IMR-90 (cell line): ENCODE data around the gene CABP7. TPM values are rescaled to one million over a fixed set of nuclear protein-coding genes. Genes with fewer than 3 reads are reported as not detected.

Experiments used
- ATAC-seq: fragments of 200-7000 bp; cut with Tn5 transposase; 2 replicates; pipeline ENCODE4 v1.9.1; 2020; ENCODE audit warnings: low read depth, mild to moderate bottlenecking, moderate library complexity
- BruUV-seq: library from RNA; stranded (reverse); fragments of 400-500 nt; replicated peaks from 2 replicates; lab custom pipeline; 2021; lab: Mats Ljungman, UMichigan
- CTCF ChIA-PET: fragments of 300-600 bp; formaldehyde crosslinking; extraction: SDS; loops from one replicate; lab custom pipeline; 2021; ENCODE audit warnings: antibody characterized with exemption; lab: Yijun Ruan, JAX
- POLR2A ChIA-PET: fragments of 300-600 bp; sonication (Branson Sonifier 250); formaldehyde crosslinking; loops from one replicate; lab custom pipeline; 2022; ENCODE audit warnings: antibody characterized with exemption; ENCODE audit not compliant: unreplicated experiment; lab: Charles Lee
- DNase-seq: peaks from one replicate; pipeline ENCODE4 v3.0.0; 2013
- H2AFZ ChIP-seq: replicated peaks from 2 replicates; pipeline ENCODE3; 2013; ENCODE audit warnings: low read length, mild to moderate bottlenecking; ENCODE audit not compliant: poor library complexity
- H2AK5ac ChIP-seq: 2 replicates; pipeline ENCODE4 v1.6.1; 2013; ENCODE audit warnings: low read depth, low read length, inconsistent platforms
- H2AK9ac ChIP-seq: replicated peaks from 2 replicates; pipeline ENCODE3; 2013; ENCODE audit warnings: mild to moderate bottlenecking, low read depth, low read length, moderate library complexity; ENCODE audit not compliant: poor library complexity
- H2BK120ac ChIP-seq: 2 replicates; pipeline ENCODE4 v1.6.1; 2013; ENCODE audit warnings: low read depth, low read length, inconsistent platforms
- H2BK15ac ChIP-seq: 3 replicates; pipeline ENCODE4 v1.6.1; 2013; ENCODE audit warnings: low read depth, low read length, inconsistent platforms
- H2BK20ac ChIP-seq: 2 replicates; pipeline ENCODE4 v1.6.1; 2013; ENCODE audit warnings: low read depth, mild to moderate bottlenecking, inconsistent platforms, low read length, moderate library complexity
- H2BK5ac ChIP-seq: 2 replicates; pipeline ENCODE4 v1.6.1; 2013; ENCODE audit warnings: mild to moderate bottlenecking, low read depth, low read length, inconsistent platforms; ENCODE audit not compliant: poor library complexity, severe bottlenecking
- H3K14ac ChIP-seq: replicated peaks from 2 replicates; pipeline ENCODE4 v1.6.1; 2013; ENCODE audit warnings: low read depth, low read length, inconsistent platforms
- H3K18ac ChIP-seq: 2 replicates; pipeline ENCODE4 v1.6.1; 2013; ENCODE audit warnings: low read depth, low read length, control low read depth
- H3K23ac ChIP-seq: 2 replicates; pipeline ENCODE4 v1.6.1; 2013; ENCODE audit warnings: low read depth, low read length, inconsistent platforms
- H3K27ac ChIP-seq: 2 replicates; pipeline ENCODE4 v1.5.1; 2013; ENCODE audit warnings: mild to moderate bottlenecking, control low read depth, low read length; ENCODE audit not compliant: insufficient read depth
- H3K27me3 ChIP-seq: 2 replicates; pipeline ENCODE4 v1.6.1; 2013; ENCODE audit warnings: low read length; ENCODE audit not compliant: control insufficient read depth, insufficient read depth
- H3K36me3 ChIP-seq: 2 replicates; pipeline ENCODE4 v1.6.1; 2013; ENCODE audit warnings: low read length, mixed read lengths; ENCODE audit not compliant: control insufficient read depth, insufficient read depth
- H3K4ac ChIP-seq: 2 replicates; pipeline ENCODE4 v1.6.1; 2013; ENCODE audit warnings: low read depth, low read length, inconsistent platforms
- H3K4me1 ChIP-seq: 2 replicates; pipeline ENCODE4 v1.6.1; 2013; ENCODE audit warnings: low read length, mixed read lengths; ENCODE audit not compliant: control insufficient read depth, insufficient read depth
- H3K4me2 ChIP-seq: 2 replicates; pipeline ENCODE4 v1.6.1; 2013; ENCODE audit warnings: low read depth, mild to moderate bottlenecking, control low read depth, low read length, moderate library complexity
- H3K4me3 ChIP-seq: 2 replicates; pipeline ENCODE4 v1.5.1; 2013; ENCODE audit warnings: low read depth, mild to moderate bottlenecking, control low read depth, low read length, moderate library complexity; ENCODE audit not compliant: insufficient read depth
- H3K56ac ChIP-seq: 2 replicates; pipeline ENCODE4 v1.6.1; 2013; ENCODE audit warnings: low read length, inconsistent platforms; ENCODE audit not compliant: insufficient read depth; ENCODE audit errors: extremely low read depth
- H3K79me1 ChIP-seq, 2 experiments: 2 replicates each; pipeline ENCODE4 v1.6.1; 2013; ENCODE audit warnings: low read length in 2 of 2, inconsistent platforms in 1 of 2, low read depth in 1 of 2
- H3K9ac ChIP-seq: 2 replicates; pipeline ENCODE4 v1.6.1; 2013; ENCODE audit warnings: low read depth, low read length, control low read depth
- H3K9me1 ChIP-seq: 2 replicates; pipeline ENCODE4 v1.6.1; 2013; ENCODE audit warnings: low read length, inconsistent platforms; ENCODE audit not compliant: insufficient read depth
- H3K9me3 ChIP-seq: 2 replicates; pipeline ENCODE4 v1.6.1; 2013; ENCODE audit warnings: low read length; ENCODE audit not compliant: control insufficient read depth, insufficient read depth
- H4K20me1 ChIP-seq: 2 replicates; pipeline ENCODE4 v1.6.1; 2013; ENCODE audit warnings: low read length, inconsistent platforms; ENCODE audit not compliant: insufficient read depth
- H4K5ac ChIP-seq: 2 replicates; pipeline ENCODE4 v1.6.1; 2013; ENCODE audit warnings: mild to moderate bottlenecking, low read depth, low read length, control low read depth
- H4K8ac ChIP-seq, 2 experiments: 2 replicates each; pipeline ENCODE4 v1.6.1; 2013; ENCODE audit warnings: low read depth in 2 of 2, low read length in 2 of 2, control low read depth in 1 of 2, inconsistent platforms in 1 of 2
- H4K91ac ChIP-seq: 2 replicates; pipeline ENCODE4 v1.6.1; 2013; ENCODE audit warnings: low read depth, low read length, inconsistent platforms; ENCODE audit not compliant: insufficient read depth
- BHLHE40 ChIP-seq: fragments of 150-350 bp; IDR thresholded peaks from 2 replicates; pipeline ENCODE4 v1.6.1; 2016; ENCODE audit warnings: mild to moderate bottlenecking, low read depth, low read length
- MAFK ChIP-seq: IDR thresholded peaks from 2 replicates; pipeline ENCODE4 v1.6.1; 2012; ENCODE audit warnings: low read depth, low read length, improper control_type of control experiment
- NFE2L2 ChIP-seq: fragments of 150-350 bp; IDR thresholded peaks from 2 replicates; pipeline ENCODE4 v1.6.1; 2016; ENCODE audit warnings: low read depth, mild to moderate bottlenecking, low read length
- RAD21 ChIP-seq: IDR thresholded peaks from 2 replicates; pipeline ENCODE4 v1.6.1; 2012; ENCODE audit warnings: low read length, improper control_type of control experiment
- WGBS, 2 experiments: methylation state at CpG; one replicate each; pipeline versions ENCODE4 v1.1.5 to v1.1.7; 2013; ENCODE audit warnings: missing lambda C conversion rate in 2 of 2; ENCODE audit not compliant: insufficient read length in 1 of 2; ENCODE audit errors: extremely low coverage in 2 of 2; 5-methylcytosine and 5-hydroxymethylcytosine counted together
- dilution Hi-C: fragments of 300-500 bp; cut with HindIII; formaldehyde crosslinking; loops from one replicate; pipeline ENCODE4 v1.14.3; 2018; ENCODE audit warnings: low sequenced_read_pairs; ENCODE audit not compliant: unreplicated experiment
- in situ Hi-C: fragments of 300-500 bp; cut with MboI; formaldehyde crosslinking; loops from 3 replicates; pipeline ENCODE4 v1.14.3; 2019; ENCODE audit warnings: low sequenced_read_pairs, inconsistent platforms, mixed read lengths
- intact Hi-C: fragments of 100-400 bp; cut with micrococcal nuclease; formaldehyde crosslinking; loops from 2 replicates; pipeline ENCODE4 v1.10.0; 2022
- polyA plus RNA-seq, 3 experiments: library from polyadenylated mRNA; depleted of rRNA; stranded (reverse); fragments of >200 nt; gene quantifications; 2 replicates each; pipeline ENCODE4 v1.2.3, GENCODE V29; 2012; ENCODE audit warnings: low replicate concordance in 1 of 3
- total RNA-seq: library from RNA; depleted of rRNA; stranded (reverse); fragments of >200 nt; gene quantifications from 2 replicates; pipeline ENCODE4 v1.2.3, GENCODE V29; 2012
- TF ChIP-seq, protein P1 (sequence below): fragments of 150-350 bp; IDR thresholded peaks from 2 replicates; pipeline ENCODE4 v1.6.1; 2017; ENCODE audit warnings: mild to moderate bottlenecking, antibody characterized with exemption, low read length, low read depth

The CABP7 gene
- total and polyA plus RNA-seq, 2 of the 4 experiments (the other 2 are of a cell fraction), result under 0.01 to 0.03 TPM

DNA sequence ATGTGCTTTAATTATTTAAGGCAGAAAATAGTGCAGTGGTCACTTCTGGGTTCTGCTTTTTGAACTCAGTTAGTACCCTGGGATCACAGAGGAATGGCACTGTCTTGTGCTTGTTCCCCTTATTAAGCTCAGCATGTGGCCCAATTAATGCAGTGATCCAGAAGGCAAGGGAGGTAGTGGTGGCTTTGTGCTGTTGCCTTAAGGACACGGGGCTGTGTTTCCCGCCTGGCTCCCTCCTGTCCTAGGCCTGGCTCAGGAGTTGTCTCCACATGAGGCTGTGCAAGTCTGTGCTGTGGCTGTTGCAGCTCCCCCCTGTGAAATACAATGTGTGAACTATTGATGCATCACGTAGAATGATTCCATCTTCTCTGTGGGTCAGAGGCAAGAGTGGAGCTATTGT is 49.2 kb upstream of the CABP7 start:
- no peak overlapping the region for H2BK20ac ChIP-seq
- dilution Hi-C loops (no loop called here), in situ Hi-C loops (no loop called here), intact Hi-C loops (no loop called here)
- H3K23ac ChIP-seq, result no peak overlapping the region
- H2AK5ac ChIP-seq, result no peak overlapping the region
- no TSS peak for BruUV-seq
- no peak overlapping the region for H3K27ac ChIP-seq
- TF ChIP-seq RAD21, result no peak
- TF ChIP-seq MAFK, result no peak
- TF ChIP-seq NFE2L2, result no peak
- TF ChIP-seq, protein P1, sequence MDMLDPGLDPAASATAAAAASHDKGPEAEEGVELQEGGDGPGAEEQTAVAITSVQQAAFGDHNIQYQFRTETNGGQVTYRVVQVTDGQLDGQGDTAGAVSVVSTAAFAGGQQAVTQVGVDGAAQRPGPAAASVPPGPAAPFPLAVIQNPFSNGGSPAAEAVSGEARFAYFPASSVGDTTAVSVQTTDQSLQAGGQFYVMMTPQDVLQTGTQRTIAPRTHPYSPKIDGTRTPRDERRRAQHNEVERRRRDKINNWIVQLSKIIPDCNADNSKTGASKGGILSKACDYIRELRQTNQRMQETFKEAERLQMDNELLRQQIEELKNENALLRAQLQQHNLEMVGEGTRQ, result no peak
- TF ChIP-seq BHLHE40, result no peak
- peaks cover 5 to 14% of the 10 kb centered on the region in 2 experiments; a peak in 1 of 4 replicates for H3K79me1 ChIP-seq
- no peak overlapping the region for H3K14ac ChIP-seq
- peak overlapping the region; percentile 3 for H2AK9ac ChIP-seq
- no peak overlapping the region for H3K4me3 ChIP-seq
- H3K56ac ChIP-seq, result no peak overlapping the region
- POLR2A ChIA-PET, result no interaction called here
- WGBS, 2 experiments, result no CpG with 5 or more reads among the region's 3 CpGs
- H4K91ac ChIP-seq, result no peak overlapping the region
- H4K8ac ChIP-seq, result no peak overlapping the region
- H4K5ac ChIP-seq, result no peak overlapping the region
- no peak overlapping the region for H3K18ac ChIP-seq
- no peaks in the 10 kb centered on the region for H3K9me3 ChIP-seq
- H2BK15ac ChIP-seq, result no peak overlapping the region
- ATAC-seq (no peak), DNase-seq (no peak)
- H3K9ac ChIP-seq, result no peak overlapping the region
- H2BK5ac ChIP-seq, result no peak overlapping the region
- no peaks in the 10 kb centered on the region for H3K27me3 ChIP-seq
- H3K36me3 ChIP-seq, result peaks cover 60% of the 10 kb centered on the region
- no peak overlapping the region for H3K4ac ChIP-seq
- H3K9me1 ChIP-seq, result 0 out of 2 replicates have a peak, but pooled peaks cover 2% of the 10 kb centered on the region
- no peak overlapping the region for H3K4me2 ChIP-seq
- CTCF ChIA-PET, result interaction anchor here (0.9 kb wide), 1 partner anchor 9 kb away, joined by 6 read pairs; no protein-coding TSS in a partner anchor
- no peaks in the 10 kb centered on the region for H3K4me1 ChIP-seq
- no peak overlapping the region for H2AFZ ChIP-seq
- no peak overlapping the region for H2BK120ac ChIP-seq
- H4K20me1 ChIP-seq, result peaks cover 3% of the 10 kb centered on the region
